HL-60 (cell line): ENCODE measurements around the gene ATP1A4.

Experiments used
- CTCF ChIP-seq: IDR thresholded peaks from one replicate; pipeline ENCODE4 v1.5.1; 2011; ENCODE audit warnings: low read length, control low read depth, inconsistent platforms; ENCODE audit not compliant: insufficient read depth
- GABPA ChIP-seq: IDR thresholded peaks from 2 replicates; pipeline ENCODE4 v1.6.1; 2012; ENCODE audit warnings: low read depth
- POLR2AphosphoS5 ChIP-seq: IDR thresholded peaks from 2 replicates; pipeline ENCODE4 v1.6.1; 2012; ENCODE audit warnings: low read depth
- REST ChIP-seq: IDR thresholded peaks from 2 replicates; pipeline ENCODE4 v1.6.1; 2012; ENCODE audit warnings: low read depth; ENCODE audit not compliant: insufficient replicate concordance
- SPI1 ChIP-seq: IDR thresholded peaks from 2 replicates; pipeline ENCODE4 v1.6.1; 2012; ENCODE audit warnings: low read depth, mild to moderate bottlenecking, borderline replicate concordance

- TF ChIP-seq CTCF (no peak), REST (no peak), POLR2AphosphoS5 (no peak), GABPA (no peak), SPI1 (no peak)
These were observed 34.1 kb upstream of the ATP1A4 start for GRCh38 chr1:160117300-160117699.
